Parathyroid adenoma (tissue), 2 donors: ENCODE results near the gene METTL2B.

ENCODE experiments used
- H2AFZ ChIP-seq: fragments of 300-600 bp; sonication (generic); one replicate; pipeline ENCODE4 v1.7.0; 2017; ENCODE audit warnings: antibody characterized with exemption, mild to moderate bottlenecking
- H3K27ac ChIP-seq: fragments of 300-600 bp; sonication (generic); one replicate; pipeline ENCODE4 v1.7.0; 2017
- H3K27me3 ChIP-seq: fragments of 300-600 bp; sonication (generic); one replicate; pipeline ENCODE4 v1.7.0; 2017; ENCODE audit warnings: low read length; ENCODE audit not compliant: control insufficient read depth, insufficient read depth
- H3K36me3 ChIP-seq: fragments of 300-600 bp; sonication (generic); one replicate; pipeline ENCODE4 v1.7.0; 2017; ENCODE audit warnings: low read length; ENCODE audit not compliant: control insufficient read depth, insufficient read depth
- H3K4me1 ChIP-seq: fragments of 300-600 bp; sonication (generic); one replicate; pipeline ENCODE4 v1.7.0; 2017; ENCODE audit warnings: control low read depth
- H3K4me2 ChIP-seq: fragments of 300-600 bp; sonication (generic); one replicate; pipeline ENCODE4 v1.7.0; 2017; ENCODE audit warnings: low read length
- H3K4me3 ChIP-seq: fragments of 300-600 bp; sonication (generic); one replicate; pipeline ENCODE4 v1.7.0; 2017; ENCODE audit warnings: low read depth, low read length
- H3K79me2 ChIP-seq: fragments of 300-600 bp; sonication (generic); one replicate; pipeline ENCODE4 v1.7.0; 2017; ENCODE audit warnings: control low read depth
- H3K9ac ChIP-seq: fragments of 300-600 bp; sonication (generic); one replicate; pipeline ENCODE4 v1.7.0; 2017; ENCODE audit warnings: mild to moderate bottlenecking
- H3K9me3 ChIP-seq: fragments of 300-600 bp; sonication (generic); one replicate; pipeline ENCODE4 v1.7.0; 2017; ENCODE audit warnings: low read length; ENCODE audit not compliant: control insufficient read depth
- CTCF ChIP-seq: fragments of 300-600 bp; sonication (generic); IDR thresholded peaks from one replicate; pipeline ENCODE4 v1.7.0; 2017; ENCODE audit warnings: antibody characterized with exemption, mild to moderate bottlenecking
- donor health status: primary hyperparathyroidism.

METTL2B gene

DNA sequence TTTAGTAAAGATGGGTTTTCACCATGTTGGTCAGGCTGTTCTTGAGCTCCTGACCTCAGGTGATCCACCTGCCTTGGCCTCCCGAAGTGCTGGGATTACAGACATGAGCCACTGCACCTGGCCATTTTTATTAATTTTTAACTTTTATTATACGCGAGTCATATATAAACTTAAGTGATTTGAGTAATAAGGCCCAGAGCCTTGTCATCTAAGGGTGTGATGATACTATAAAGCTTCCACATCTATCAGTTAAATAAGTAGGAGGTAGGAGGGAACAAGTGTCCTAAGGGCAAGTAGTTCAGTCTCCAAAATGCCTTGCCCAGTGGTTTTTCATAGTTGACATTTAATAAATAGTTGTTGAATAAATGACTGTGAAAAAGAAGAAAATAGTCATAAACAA, 34.2 kb upstream of the METTL2B start:
- no peak overlapping the region for H3K4me2 ChIP-seq
- TF ChIP-seq CTCF, result no peak
- no peak overlapping the region for H3K9ac ChIP-seq
- no peaks in the 10 kb centered on the region for H3K79me2 ChIP-seq
- H3K27me3 ChIP-seq, result no peaks in the 10 kb centered on the region
- H3K9me3 ChIP-seq, result no peaks in the 10 kb centered on the region
- H3K4me1 ChIP-seq, result no peaks in the 10 kb centered on the region
- H3K36me3 ChIP-seq, result no peaks in the 10 kb centered on the region
- H2AFZ ChIP-seq, result no peak overlapping the region
- H3K4me3 ChIP-seq, result no peak overlapping the region
- H3K27ac ChIP-seq, result no peak overlapping the region

- Histone ChIP-seq H3K27me3 (no peaks in the 10 kb centered on the region), H3K27ac (no peak overlapping the region), H3K4me3 (no peak overlapping the region), H3K9me3 (no peaks in the 10 kb centered on the region), H3K79me2 (no peaks in the 10 kb centered on the region), H3K36me3 (no peaks in the 10 kb centered on the region), H3K4me1 (no peaks in the 10 kb centered on the region), H2AFZ (no peak overlapping the region), H3K4me2 (no peak overlapping the region), H3K9ac (no peak overlapping the region)
- no peak for TF ChIP-seq CTCF
Observed at GRCh38 chr7:128443831-128444600, 32.5 kb upstream of the METTL2B start.

DNA sequence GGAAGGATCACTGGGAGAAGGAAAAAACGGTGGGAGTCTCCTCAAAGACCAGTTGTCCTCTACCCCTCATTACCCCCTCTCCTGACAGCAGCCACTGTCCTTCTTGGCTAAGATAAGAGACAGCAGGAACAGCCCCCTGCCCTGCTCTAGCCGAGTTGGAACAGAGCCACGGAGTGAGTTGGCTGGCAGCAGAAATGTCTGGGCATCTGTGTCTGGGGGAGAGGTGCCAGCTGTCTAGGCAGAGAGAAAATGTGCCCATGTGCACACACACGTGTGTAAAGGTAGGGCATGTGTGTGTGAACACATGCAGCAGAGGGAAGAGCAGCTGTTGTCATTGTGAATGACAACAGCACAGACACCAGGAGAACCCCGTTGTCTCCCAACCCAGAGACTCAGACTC, 30.2 kb upstream of the METTL2B start:
- no peak overlapping the region for H3K4me2 ChIP-seq
- no peak for TF ChIP-seq CTCF
- H3K4me3 ChIP-seq, result no peak overlapping the region
- no peak overlapping the region for H3K9ac ChIP-seq
- no peak overlapping the region for H2AFZ ChIP-seq
- H3K9me3 ChIP-seq, result no peaks in the 10 kb centered on the region
- H3K36me3 ChIP-seq, result no peaks in the 10 kb centered on the region
- H3K79me2 ChIP-seq, result no peaks in the 10 kb centered on the region
- H3K4me1 ChIP-seq, result no peaks in the 10 kb centered on the region
- H3K27me3 ChIP-seq, result no peaks in the 10 kb centered on the region
- no peak overlapping the region for H3K27ac ChIP-seq

- H3K4me3 ChIP-seq, result no peak overlapping the region
- H2AFZ ChIP-seq, result no peak overlapping the region
- no peaks in the 10 kb centered on the region for H3K9me3 ChIP-seq
- no peaks in the 10 kb centered on the region for H3K27me3 ChIP-seq
- H3K4me1 ChIP-seq, result no peaks in the 10 kb centered on the region
- no peak overlapping the region for H3K9ac ChIP-seq
- H3K4me2 ChIP-seq, result no peak overlapping the region
- H3K79me2 ChIP-seq, result no peaks in the 10 kb centered on the region
- no peak overlapping the region for H3K27ac ChIP-seq
- TF ChIP-seq CTCF, result no peak
- H3K36me3 ChIP-seq, result no peaks in the 10 kb centered on the region
Observed at GRCh38 chr7:128447941-128448564, 28.5 kb upstream of the METTL2B start.
